Suppressor macrophage treated with lipopolysaccharide for 4 hours (primary cell): ENCODE data around the gene ROPN1.
"Not testable (repeated sequence)": the region's sequence is repeated elsewhere in the genome, so short reads cannot be mapped to it uniquely, and the experiment has no call there.

ENCODE experiments used
- DNase-seq: peaks from one replicate; pipeline ENCODE4 v3.0.0-alpha.2; 2020

The ROPN1 gene

DNA sequence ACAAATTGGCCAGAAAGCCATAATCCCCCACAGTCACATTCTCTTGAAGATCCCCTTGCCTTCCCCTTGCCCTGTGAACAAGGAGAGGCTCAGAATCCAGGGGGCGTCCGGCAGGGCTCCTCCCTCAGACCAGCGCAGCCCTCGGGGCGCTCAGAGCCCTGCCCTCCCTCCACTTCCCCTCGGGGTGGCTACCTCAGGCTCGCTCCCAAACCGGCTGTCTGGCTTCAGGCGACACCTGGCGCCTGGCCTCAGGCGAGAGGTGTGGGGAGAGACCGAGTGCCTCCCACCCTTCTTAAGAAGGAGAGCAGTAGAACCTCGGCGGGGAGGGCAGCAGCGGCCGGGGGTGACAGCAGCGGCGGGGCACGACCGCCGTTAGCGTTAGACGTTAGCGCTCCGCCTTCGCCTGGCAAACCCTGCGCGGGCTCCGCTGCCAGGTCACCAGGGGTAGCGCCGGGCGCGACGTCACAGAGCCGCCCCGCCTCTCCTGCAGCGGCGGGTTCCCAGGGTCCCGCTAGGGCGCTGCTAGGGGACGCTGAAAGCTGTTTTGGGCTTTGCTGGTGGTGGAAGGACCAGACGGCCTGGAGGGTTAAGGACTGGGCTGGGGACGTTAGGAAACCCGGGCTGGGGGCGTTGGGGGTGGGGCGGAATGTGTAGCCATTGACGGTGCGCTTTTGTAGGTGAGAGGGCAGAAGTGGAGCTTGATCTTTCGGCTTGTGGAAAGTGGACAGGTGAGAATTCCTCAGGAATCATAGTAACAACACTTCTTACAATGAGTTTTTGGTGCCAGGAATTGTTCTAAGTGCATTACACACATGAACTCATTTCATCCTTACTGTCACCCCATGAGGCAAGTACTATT, at the start of gene ROPN1:
Gene ROPN1, minus strand, starts transcription at position 395 of the 859 bp plus-strand sequence. CDS start 11,643 bp downstream, outside the sequence.
- DNase-seq, result not testable (repeated sequence)

DNA sequence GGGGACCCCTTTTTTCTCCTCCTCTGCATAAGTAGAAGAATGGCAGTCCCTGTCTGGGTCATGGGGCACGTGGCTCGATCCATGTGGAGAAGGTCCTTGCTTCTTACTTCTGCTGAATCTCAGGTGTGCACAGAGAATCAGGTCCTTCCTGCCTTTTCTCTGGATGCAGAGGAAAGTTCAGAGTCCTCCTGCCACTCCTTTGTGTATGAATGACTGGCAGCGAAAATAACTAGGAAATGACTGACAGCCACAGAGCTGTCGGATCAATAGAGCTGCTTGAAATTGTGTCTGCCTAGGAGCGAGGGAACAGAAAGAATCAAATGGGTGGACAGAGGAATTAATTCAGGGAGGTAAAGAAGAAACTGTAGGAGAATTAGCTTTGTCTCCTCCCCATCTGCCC, 49.6 kb upstream of the ROPN1 start:
- DNase-seq, result no peak

DNA sequence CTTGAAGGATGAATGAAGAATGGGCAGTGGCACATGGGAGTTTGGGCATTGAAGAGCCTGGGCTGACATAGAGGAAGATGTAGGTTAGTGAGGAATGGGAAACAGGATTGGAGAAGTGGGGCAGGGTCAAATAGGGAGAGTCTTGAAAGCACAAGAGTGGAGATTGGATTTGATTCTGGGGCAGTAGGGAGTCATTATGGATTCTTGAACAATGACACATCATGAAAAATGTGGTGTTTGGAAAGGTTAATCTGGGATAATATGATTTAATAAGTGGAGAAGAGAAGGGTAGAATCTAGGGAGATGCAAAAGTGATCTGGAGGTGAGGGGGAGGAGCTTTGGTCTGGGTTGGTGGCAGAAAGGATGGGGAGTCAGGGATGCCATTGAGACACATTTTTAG, 45.4 kb upstream of the ROPN1 start:
- DNase-seq, result no peak

DNA sequence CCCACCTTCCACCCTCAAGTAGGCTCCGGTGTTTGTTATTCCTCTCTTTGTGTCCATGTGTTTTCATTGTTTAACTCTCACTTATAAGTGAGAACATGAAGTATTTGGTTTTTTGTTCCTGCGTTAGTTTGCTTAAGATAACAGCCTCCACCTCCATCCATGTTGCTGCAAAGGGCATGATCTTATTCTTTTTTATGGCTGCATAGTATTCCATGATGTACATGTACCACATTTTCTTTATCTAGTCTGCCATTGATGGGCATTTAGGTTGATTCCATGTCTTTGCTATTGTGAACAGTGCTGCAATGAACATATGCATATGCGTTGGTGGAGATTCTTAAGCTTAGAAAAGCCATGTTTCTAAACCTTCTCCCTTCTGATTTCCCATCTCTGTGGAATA, 44.3 kb upstream of the ROPN1 start:
- DNase-seq, result not testable (repeated sequence)

DNA sequence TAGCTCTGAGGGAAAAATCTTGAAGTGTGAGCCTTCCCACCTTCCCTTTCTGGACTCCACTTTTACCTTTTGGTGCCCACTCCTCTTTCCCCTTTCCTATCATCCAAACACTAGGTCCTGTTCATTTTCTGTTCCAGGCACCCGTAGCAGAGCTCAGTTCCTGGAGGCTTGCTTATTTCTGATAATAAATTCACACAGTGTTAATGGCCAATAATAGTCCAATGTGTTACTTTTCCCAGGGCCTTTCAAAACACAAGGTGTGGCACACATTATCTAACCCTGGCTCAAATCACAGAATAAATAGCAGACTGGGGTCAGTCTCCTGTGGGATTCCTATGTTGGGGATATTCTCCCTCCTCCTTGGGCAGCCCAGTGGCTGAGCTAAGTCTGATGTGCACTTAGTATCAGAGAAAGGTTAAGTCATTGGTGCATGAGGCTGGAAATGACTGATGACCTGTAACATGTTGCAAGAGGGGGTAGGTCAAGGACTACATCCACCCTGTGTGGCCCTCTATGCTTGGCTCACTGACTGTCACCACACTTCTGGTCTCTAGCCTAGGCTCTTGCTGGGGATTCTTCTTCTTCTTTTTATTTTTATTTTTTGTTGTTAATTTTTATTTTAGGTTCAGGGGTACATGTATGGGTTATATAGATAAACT, 43.7 kb upstream of the ROPN1 start:
- no peak for DNase-seq

DNA sequence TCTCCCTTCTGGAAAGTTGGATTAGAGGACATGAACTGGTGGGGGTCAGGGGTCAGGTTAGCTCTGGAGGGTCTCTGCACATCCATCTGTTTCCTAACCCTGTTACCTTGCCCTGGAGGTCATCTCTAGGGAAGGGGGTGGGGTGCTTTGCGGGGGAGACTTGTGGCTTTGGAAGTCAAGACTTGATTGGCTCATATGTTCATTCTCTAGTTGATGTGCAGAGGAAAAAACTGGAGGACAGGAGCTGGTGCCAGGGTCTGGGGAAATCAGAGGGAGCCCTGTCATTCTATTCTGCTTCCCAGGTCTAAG, 42.9 kb upstream of the ROPN1 start:
- DNase-seq, result no peak

DNA sequence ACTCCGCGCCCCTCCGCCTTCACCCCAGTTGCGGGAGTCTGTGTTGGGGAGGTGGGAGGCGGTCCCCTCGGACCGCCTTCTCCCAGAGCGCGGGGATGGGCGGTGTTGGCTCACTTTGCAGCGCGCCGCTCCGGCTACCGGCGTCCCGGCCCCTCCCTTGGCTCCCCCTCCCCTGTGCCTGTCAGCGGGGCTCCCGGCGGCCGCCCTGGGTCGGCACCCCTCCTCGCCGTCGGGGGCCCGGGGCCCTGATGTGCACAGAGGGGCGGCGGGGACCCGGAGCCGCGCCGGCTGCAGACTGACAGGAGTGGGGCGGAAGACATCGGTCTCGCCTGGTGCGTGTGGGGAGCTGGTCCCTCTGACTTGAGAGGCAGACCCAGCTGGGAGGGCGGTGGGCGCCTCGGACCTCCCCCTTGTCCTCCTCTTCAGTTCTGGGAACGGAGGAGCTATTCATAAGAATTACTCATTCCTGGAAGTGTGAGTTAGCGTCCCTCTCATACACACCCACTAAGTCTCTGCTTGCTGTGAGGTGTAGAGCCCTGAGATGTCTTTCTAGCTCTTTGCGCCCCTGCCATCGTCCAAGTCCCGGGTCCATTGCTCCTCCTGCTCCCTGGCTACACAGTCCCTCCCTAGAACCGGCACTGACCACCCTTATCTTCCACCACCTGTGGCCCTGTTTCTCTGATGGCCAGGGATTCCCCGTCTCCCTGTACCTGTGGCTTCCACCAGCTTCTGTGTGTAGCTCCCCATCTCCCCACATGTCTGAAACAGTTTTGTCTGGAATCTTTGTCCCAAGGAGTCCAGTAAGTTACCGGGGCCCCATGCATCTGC, 42.3 kb upstream of the ROPN1 start:
- DNase-seq, result no peak

DNA sequence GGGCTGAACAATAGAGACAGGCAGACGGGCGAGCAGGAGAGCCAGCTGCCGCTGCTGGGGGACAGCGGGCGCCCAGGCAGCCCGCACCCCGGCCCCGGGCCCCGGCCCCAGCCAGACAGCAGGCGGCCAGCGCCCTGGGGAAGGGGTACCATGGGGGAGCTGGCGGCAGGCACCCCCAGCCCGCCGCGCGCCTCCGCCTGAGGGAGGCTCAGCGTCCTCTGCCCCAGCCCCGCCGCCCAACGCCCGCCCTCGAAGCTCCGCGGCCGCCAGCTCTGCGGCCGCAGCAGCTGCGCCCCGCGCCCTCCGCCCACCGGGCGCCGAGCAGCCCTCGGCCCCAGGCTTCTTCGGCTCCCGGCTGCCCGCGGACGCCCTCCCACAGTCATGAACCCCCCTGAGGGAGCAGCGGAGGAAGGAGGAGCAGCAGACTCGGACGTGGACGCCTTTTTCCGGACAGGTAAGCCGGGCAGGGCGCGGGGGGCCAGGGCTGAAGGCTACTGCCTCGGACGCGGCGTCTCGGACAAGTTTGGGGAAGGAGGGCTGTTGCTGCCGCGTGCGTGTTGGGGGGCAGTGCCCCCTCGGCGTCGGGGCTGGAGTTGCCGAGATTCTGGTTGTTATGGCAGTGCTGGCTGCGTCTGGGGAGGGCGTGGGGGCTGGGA, 41.6 kb upstream of the ROPN1 start, which contains the start of gene KALRN:
Gene KALRN, plus strand, starts transcription at position 10 of the 656 bp plus-strand sequence.
- no peak for DNase-seq

DNA sequence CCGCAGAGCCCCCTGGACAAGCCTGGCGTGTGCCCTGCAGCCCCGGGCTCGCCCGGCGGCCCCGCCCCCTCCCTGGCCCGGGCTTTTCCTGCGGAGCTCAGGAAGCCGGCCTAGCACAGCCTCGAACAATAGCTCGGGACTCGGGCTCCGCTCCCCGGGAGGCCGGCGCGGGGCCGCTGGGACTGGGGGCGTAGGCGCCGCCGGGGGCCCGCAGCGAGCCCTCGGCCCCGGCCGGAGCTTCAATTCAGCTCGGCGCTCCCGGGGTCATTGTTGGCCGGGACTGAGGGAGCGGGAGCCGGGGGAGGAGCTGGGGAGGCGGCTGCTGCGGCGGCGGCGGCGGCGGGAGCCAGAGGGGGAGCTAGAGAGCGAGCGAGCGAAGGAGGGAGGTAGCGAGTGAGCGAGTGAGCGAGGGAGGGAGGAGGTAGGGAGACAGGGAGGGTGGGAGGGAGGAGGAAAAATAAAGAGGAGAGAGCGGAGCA, 41.0 kb upstream of the ROPN1 start:
- peak; percentile 77 for DNase-seq

DNA sequence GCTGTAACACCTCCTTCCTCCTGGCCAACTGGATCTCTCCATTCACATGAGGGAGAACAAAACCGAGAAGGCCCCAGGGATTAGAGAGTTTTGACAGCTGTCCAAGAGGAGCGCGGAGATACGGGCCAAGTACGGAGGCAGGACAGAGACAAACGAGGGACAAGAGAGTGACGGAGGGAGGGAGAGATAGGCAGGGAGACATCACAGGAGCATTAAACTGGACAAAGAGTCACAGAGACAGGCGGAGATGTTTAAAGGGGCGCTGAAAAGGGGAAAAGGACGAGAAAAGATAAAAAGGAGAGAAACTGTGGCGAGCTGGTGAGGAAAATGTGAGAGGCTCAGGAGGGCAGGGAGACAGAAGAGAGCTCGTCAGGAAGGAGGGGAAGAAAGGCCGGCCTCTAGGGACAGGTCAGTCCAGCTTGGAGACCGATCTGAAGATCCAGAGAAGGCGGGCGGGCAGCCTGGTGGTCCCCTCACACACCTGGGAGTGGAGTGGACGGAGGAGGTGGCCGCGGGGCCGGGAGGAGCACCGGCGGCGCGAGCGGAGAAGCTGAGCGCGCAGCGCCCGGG, 40.5 kb upstream of the ROPN1 start:
- DNase-seq, result no peak

DNA sequence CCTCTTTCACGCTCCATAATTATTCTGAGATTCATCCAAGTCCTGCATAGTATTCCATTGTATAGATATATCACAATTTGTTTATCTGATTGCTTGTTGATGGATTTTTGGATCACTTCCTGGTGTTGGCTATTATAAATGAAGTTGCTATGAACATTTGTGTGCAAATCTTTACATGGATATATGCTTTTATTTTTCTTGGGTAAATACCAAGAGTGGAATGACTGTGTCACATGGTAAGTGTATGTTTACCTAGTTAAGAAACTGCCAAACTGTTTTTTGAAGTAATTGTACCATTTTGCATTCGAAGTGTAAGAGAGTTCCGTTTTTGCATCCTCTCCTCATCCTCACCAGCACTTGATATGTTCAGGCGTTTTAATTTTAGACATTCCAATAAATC, 34.6 kb upstream of the ROPN1 start:
- no peak for DNase-seq

DNA sequence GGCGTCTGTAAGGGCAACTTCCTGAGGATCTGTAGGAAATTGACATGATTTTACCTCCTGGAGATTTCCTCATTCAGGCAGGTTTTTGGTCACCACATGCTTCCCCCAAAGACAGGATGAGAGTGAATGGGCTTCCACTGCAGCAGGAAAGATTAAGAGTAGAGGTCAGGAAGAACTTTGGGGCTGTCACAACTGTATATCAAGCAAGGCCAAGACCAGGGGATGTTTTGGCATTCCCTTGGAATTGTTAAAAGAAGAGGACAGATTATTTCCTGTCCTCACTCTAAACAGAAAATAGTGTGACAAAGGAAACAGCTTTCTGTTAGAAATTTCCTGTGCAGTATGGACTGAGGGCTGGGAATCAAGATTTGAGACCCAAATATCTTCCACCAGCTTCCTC, 31.6 kb upstream of the ROPN1 start:
- DNase-seq, result not testable (repeated sequence)

DNA sequence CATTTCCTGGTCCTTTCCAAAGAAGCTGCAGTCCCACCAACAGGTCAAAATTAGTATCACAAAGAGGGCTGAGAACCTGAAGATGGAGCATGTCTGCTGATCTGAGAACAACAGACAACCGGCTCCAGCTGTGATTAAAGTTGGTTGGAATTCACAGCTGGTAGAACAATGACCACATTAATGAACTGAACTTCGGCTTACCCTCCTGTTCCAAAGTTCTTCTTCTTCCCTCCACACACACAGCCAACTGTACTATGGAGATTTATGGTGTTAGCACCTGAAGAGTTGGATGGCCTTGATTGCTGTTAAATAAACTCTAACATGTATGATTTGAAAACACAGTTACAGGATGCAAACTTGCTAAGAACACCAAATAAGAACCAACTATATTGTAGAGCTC, 27.4 kb upstream of the ROPN1 start:
- DNase-seq, result no peak

DNA sequence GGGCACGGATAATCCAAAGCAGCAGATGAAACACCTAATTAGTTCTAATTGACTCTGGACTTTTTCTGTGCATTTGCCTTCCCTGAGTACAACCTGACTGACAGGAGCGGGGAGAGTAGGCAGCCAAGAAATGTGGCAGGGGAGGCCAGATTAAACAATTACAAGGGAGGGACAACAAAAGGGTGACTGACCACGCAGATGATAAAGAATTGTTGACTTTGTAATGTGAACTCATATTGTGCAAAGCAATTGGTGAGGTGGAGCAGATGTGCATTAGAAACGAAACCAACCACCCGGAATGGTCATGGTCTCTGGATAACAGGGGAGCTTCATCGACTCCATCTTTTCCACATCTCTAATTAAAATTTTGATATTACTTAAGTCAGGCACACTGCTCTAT, 25.6 kb upstream of the ROPN1 start:
- not testable (repeated sequence) for DNase-seq

DNA sequence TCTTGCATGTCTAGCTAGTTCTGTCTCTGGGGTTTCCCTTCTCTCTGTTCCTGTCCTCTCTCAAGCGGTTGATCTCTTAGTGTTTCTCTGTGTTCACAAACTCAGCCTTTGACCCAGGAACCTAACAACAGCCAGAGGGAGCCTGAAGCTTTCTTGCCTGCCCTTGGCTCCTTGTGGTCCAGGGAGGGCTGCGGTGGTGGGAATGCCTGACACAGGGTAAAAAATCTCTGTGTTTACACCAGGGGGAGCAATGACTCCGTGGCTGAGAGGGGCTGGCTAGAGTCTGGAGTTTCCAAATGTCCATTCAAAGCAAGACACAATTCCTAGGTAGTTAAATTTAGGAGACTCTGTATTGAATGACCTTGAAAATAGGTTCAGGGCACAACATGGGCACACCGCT, 24.6 kb upstream of the ROPN1 start:
- not testable (repeated sequence) for DNase-seq

DNA sequence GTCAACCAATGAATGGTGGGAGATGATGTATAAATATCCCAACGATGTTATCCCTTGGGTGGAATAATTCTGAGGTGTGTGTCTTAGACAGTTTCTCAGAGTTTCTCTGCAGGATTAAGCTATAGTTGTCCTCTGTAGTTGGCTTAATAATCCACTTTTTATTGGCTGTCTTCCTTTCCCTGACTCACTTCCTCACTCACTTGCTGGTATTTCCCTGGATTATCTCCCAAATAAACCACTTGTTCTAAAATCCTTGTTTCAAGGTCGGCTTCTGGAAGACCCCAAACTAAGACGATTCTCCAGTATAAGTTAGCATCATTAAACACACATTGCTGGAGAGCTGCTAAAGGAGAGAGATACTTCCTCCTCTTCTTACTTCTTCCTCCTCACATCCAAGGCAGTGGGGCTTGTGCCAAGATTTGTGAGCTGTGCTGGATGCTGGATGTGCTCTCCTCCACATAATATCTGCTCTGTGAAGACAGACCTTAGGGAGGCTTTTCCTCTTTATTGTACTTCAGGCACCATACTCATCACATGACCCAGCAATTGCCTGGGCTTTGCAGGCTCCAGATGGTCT, 22.5 kb upstream of the ROPN1 start:
- no peak for DNase-seq

DNA sequence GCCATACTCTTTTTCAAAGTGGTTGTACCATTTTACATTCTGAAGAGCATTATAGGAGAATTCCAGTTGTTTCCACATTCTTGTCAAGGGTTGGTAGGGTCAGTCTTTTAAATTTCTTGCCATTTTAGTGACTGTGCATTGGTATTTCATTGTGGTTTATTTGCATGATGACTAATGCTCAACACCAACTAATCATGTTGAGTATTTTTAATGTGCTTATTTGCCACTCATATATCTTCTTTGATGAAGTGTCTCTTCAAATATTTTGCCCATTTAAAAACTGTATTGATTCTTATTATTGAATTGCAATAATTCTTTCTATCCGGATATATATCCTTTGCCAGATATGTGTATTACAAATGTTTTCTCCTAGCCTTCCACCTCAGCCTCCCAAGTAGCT, 16.4 kb upstream of the ROPN1 start:
- DNase-seq, result not testable (repeated sequence)

DNA sequence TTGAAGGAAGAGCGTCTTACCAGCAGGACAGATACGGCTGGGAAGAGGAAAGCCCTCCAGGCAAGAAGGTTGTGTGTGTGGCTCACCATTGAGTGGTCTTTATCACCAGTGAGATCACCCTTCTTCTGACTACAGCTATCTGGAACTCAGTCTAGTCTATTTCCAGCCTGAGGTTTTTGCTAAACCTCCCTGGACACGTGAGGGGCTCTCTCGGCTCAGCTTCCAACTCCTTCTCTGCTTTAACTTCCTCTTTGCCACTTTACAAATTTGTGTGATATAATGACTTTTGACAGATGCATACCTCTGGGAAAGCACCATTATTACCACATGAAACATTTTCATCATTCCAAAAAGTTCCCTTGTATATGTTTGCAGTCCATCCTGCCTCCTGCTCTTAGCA, 15.3 kb upstream of the ROPN1 start:
- DNase-seq, result peak; percentile 6

DNA sequence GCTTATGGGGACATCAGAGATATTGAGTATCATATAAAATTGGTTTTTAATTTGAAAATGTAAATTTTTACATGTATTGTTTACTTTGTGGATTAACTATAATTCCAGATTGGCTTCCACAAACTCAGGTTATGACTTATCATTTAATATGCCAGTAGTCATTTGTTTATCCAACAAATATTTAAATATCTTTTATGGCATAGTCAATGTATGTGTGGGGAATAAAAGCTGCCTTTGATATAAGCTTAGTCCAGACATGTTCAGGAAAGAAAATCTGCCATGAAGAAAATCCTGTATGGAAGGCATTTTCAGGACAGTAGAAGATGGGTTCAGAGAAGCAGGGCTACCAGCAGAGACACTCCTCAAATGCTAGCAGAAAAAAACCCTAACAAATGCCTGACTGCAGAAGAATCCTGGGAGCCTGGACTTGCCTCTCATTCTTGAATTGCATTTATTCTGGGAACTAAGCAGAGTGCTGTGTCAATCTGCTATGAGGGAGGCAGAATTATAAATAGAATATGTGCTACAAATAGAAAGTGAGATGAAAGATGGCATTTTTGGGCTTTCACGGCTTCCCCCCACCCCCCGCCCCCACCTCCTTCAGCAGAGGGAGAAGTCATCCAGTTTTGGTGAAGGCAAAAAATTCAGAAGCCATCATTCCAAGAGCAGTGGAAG, 10.6 kb upstream of the ROPN1 start:
- DNase-seq, result not testable (repeated sequence)

DNA sequence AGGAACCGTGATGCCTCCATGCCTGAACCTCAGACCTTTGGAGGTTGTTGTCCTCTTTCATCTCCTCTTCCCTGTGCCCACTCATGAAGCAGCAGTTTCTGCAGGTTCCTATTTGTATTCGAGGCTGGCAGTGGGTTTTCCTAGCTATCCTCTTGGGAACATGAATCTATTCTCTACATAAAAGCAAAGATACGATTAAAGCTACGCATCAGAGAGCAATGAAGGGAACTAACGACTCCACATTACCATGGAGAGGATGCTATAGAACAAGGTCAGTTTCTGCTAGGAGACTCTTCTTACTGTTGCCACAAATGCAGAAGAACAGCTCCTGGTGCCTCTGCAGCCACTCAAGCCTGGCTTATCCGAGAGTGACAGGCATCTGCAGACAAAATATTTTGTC, 9.4 kb upstream of the ROPN1 start:
- not testable (repeated sequence) for DNase-seq

DNA sequence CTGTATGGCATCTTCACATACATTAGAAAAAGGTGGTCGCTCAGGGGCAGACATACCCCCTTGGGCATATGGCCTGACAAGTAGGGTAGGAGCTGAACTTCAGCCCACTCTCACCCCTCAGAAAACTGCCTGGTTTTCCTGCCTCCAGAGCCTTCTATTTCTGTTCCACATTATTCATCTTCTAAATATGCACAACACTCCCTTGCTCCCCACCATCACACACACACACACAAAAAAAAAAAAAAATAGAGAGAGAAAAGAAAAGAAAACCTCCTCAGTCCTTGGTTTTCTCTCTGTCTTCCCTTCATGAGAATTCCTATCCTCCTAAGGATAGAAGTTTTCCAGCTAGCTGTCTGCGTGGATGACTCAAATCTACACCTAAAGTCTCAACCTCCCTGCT, 5.6 kb upstream of the ROPN1 start:
- DNase-seq, result no peak

DNA sequence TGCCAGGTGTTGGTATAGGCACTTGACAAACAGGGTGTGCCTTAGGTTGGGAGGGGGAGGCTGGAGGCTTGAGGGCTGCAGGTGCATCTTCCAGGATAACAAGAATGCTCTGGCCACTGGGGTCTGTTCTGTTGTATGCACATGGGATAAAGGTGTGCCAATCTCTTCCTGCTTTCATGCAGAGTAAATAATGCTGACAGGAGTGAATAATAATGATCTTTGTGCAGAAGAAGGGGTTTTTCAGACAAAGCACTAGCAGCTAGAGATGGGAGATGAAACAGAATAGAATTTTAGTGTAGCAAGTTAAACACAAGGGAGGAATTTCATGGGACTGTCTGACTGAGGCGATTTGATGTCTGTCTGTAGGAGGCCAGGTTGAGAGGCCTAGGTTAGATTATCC, 1.9 kb upstream of the ROPN1 start:
- no peak for DNase-seq
